Motor neuron (in vitro differentiated cells): ENCODE results near the gene GH1. TPM values are rescaled to one million over a fixed set of nuclear protein-coding genes. Genes with fewer than 3 reads are reported as not detected.
A peak's percentile ranks its signal among the peaks of the same experiment; 100 is the strongest.
"Not testable (repeated sequence)": the region's sequence is repeated elsewhere in the genome, so short reads cannot be mapped to it uniquely, and the experiment has no call there.

Experiments used
- ATAC-seq, 8 experiments: fragments of 200-7000 bp; cut with Tn5 transposase; replicated peaks in 6 of 8; 2 replicates each; pipeline ENCODE4 v1.8.0; 2021; ENCODE audit warnings: mild to moderate bottlenecking in 8 of 8, moderate library complexity in 8 of 8
- H3K27ac ChIP-seq, 2 donors: fragments of 250-450 bp; sonication (Bioruptor Pico); 2 replicates each; pipeline ENCODE4 v1.9.0; 2021; ENCODE audit warnings: antibody characterized with exemption in 2 of 2, mild to moderate bottlenecking in 2 of 2, moderate library complexity in 1 of 2
- H3K4me1 ChIP-seq, 2 donors: fragments of 250-450 bp; sonication (Bioruptor Pico); replicated peaks in 1 of 2; 2 replicates each; pipeline ENCODE4 v1.6.1; 2021; ENCODE audit warnings: antibody characterized with exemption in 2 of 2, mild to moderate bottlenecking in 2 of 2, moderate library complexity in 1 of 2
- H3K4me3 ChIP-seq, 5 donors: fragments of 250-450 bp; sonication (Bioruptor Pico); 2 replicates each; pipeline ENCODE4 v1.9.0; 2021; ENCODE audit warnings: antibody characterized with exemption in 5 of 5, mild to moderate bottlenecking in 5 of 5, moderate library complexity in 4 of 5
- WGBS, 10 experiments: fragments of 450-650 bp; shearing (Covaris generic); methylation state at CpG; one replicate each; pipeline ENCODE4 v1.0.0; 2022; 5-methylcytosine and 5-hydroxymethylcytosine counted together
- in situ Hi-C, 9 experiments: fragments of 400-800 bp; cut with MboI; loops; one replicate each; pipeline ENCODE4 v1.15.0; 2021; ENCODE audit warnings: low sequenced_read_pairs in 9 of 9, low pct_unique_long_range_greater_than_20kb in 2 of 9; ENCODE audit not compliant: unreplicated experiment in 9 of 9
- total RNA-seq, 8 experiments: library from RNA; unstranded; fragments of 300-600 nt; gene quantifications; 2 replicates each; pipeline versions ENCODE4 v1.2.3 to v1.2.4, GENCODE V29; 2022

Gene GH1
- total RNA-seq, 8 experiments from 2014 or later = not detected

GRCh38 chr17:63917646-63918045 lies 993 bp downstream of the GH1 start:
- Histone ChIP-seq H3K27ac (no peak overlapping the region), H3K4me3 (no peak overlapping the region), H3K4me1 (no peaks in the 10 kb centered on the region)
- in situ Hi-C loops = loop anchor here in 6 of 9 experiments (25.0 kb wide), 3 partner anchors 95 to 370 kb away; partner anchors contain the start of genes ERN1 (in 5 of the 6) and ICAM2 (in 1 of the 6)
- 13 to 91% (median 83%) methylated on average over 3 to 6 of the region's 13 CpGs; no CpG with 5 or more reads in 6 of the 10 experiments for WGBS, 10 experiments
- ATAC-seq = no peak

- H3K27ac ChIP-seq, ATAC-seq, H3K4me3 ChIP-seq, H3K4me1 ChIP-seq: not testable (repeated sequence)
- WGBS, 10 experiments = 70 to 100% methylated on average over 2 of the region's 11 CpGs; no CpG with 5 or more reads in 8 of the 10 experiments
- in situ Hi-C loops = loop anchor here in 6 of 9 experiments (25.0 kb wide), 3 partner anchors 95 to 370 kb away; partner anchors contain the start of genes ERN1 (in 5 of the 6) and ICAM2 (in 1 of the 6)
These were observed 1.4 kb downstream of the GH1 start for GRCh38 chr17:63917206-63917605.

- WGBS, 10 experiments = 0 to 60% (median 46%) methylated on average over 1 to 9 of the region's 12 CpGs; no CpG with 5 or more reads in 2 of the 10 experiments
- Histone ChIP-seq H3K4me1 (no peaks in the 10 kb centered on the region), H3K4me3 (no peak overlapping the region), H3K27ac (no peak overlapping the region)
- in situ Hi-C loops = loop anchor here in 6 of 9 experiments (25.0 kb wide), 3 partner anchors 96 to 371 kb away; partner anchors contain the start of genes ERN1 (in 5 of the 6) and ICAM2 (in 1 of the 6)
- ATAC-seq = no peak
These were observed 2.0 kb downstream of the GH1 start for GRCh38 chr17:63916566-63917185.

- not testable (repeated sequence) for ATAC-seq
These were observed 2.9 kb downstream of the GH1 start for GRCh38 chr17:63915753-63916152.

GRCh38 chr17:63914471-63914870 lies 4.2 kb downstream of the GH1 start:
- no peak for ATAC-seq
- in situ Hi-C loops = loop anchor here in 6 of 9 experiments (25.0 kb wide), 3 partner anchors 98 to 373 kb away; partner anchors contain the start of genes ERN1 (in 5 of the 6) and ICAM2 (in 1 of the 6)
- Histone ChIP-seq H3K4me1 (no peaks in the 10 kb centered on the region), H3K27ac (no peak overlapping the region), H3K4me3 (no peak overlapping the region)
- WGBS, 10 experiments = 91 to 100% (median 98%) methylated on average over 1 to 7 of the region's 7 CpGs; no CpG with 5 or more reads in 5 of the 10 experiments

More at GRCh38 chr17:63915753-63916152, 2.9 kb downstream of the GH1 start:
- 8 to 80% (median 72%) methylated on average over 1 to 4 of the region's 10 CpGs; no CpG with 5 or more reads in 7 of the 10 experiments for WGBS, 10 experiments
- not testable (repeated sequence) for H3K4me1 ChIP-seq, H3K4me3 ChIP-seq, H3K27ac ChIP-seq
- in situ Hi-C loops = loop anchor here in 6 of 9 experiments (25.0 kb wide), 3 partner anchors 97 to 372 kb away; partner anchors contain the start of genes ERN1 (in 5 of the 6) and ICAM2 (in 1 of the 6)

GRCh38 chr17:63911657-63912100 lies 7.0 kb downstream of the GH1 start:
- H3K27ac ChIP-seq = no peak overlapping the region
- in situ Hi-C loops = loop anchor here in 6 of 9 experiments (25.0 kb wide), 3 partner anchors 101 to 376 kb away; partner anchors contain the start of genes ERN1 (in 5 of the 6) and ICAM2 (in 1 of the 6)
- 0% methylated on average over 1 of the region's 8 CpGs; no CpG with 5 or more reads in 9 of the 10 experiments for WGBS, 10 experiments
- H3K4me1 ChIP-seq = no peaks in the 10 kb centered on the region
- no peak overlapping the region for H3K4me3 ChIP-seq
- peak in 6 of 8 experiments; percentile 22 to 64 (median 51) for ATAC-seq

- WGBS, 10 experiments = 20 to 80% (median 56%) methylated on average over 1 to 7 of the region's 15 CpGs; no CpG with 5 or more reads in 5 of the 10 experiments
- in situ Hi-C loops = loop anchor here in 6 of 9 experiments (25.0 kb wide), 3 partner anchors 101 to 376 kb away; partner anchors contain the start of genes ERN1 (in 5 of the 6) and ICAM2 (in 1 of the 6)
These were observed 7.5 kb downstream of the GH1 start, which contains the start of gene CSHL1 for GRCh38 chr17:63911041-63911635. TSS of gene CSHL1 (minus strand) at chr17:63911258. CDS start at chr17:63911196, 62 bp downstream.

DNA sequence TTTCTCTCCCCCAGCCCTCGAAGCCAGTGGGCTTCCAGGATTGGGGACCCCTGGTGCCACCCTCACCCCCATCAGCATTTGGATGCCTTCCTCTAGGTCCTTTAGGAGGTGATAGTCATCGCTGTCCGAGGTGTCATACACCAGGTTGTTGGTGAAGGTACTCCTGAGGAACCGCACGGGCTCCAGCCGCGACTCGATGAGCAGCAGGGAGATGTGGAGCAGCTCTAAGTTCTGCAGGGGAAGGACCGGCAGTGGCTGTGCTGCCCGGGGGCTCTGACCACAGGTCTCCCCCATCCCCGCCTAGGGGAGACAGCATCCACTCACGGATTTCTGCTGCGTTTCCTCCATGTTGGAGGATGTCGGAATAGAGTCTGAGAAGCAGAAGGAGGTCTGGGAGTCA lies 8.5 kb downstream of the GH1 start:
- Histone ChIP-seq H3K4me3 (no peak overlapping the region), H3K4me1 (no peaks in the 10 kb centered on the region), H3K27ac (no peak overlapping the region)
- in situ Hi-C loops = loop anchor here in 6 of 9 experiments (25.0 kb wide), 3 partner anchors 102 to 377 kb away; partner anchors contain the start of genes ERN1 (in 5 of the 6) and ICAM2 (in 1 of the 6)
- 14 to 77% (median 61%) methylated on average over 2 to 11 of the region's 14 CpGs; no CpG with 5 or more reads in 4 of the 10 experiments for WGBS, 10 experiments
- ATAC-seq = no peak

More at GRCh38 chr17:63911041-63911635, 7.5 kb downstream of the GH1 start, which contains the start of gene CSHL1:
- Histone ChIP-seq H3K4me3 (no peak within 1 kb of the TSS), H3K27ac (no peak within 1 kb of the TSS), H3K4me1 (no peaks in the 10 kb centered on the region)
- ATAC-seq = no peak

DNA sequence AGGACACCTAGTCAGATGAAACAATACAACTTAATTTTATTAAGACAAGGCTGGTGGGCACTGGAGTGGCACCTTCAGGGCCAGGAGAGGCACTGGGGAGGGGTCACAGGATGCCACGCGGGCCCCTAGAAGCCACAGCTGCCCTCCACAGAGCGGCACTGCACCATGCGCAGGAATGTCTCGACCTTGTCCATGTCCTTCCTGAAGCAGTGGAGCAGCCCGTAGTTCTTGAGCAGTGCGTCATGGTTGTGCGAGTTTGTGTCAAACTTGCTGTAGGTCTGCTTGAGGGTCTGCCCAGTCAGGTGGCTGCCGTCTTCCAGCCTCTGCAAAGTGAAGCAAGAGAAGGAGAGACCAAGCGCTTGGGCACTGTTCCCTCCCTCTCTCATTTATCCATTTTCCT lies 9.1 kb downstream of the GH1 start:
- WGBS, 10 experiments = no CpG with 5 or more reads among the region's 10 CpGs
- not testable (repeated sequence) for ATAC-seq, H3K4me1 ChIP-seq, H3K4me3 ChIP-seq, H3K27ac ChIP-seq
- in situ Hi-C loops = loop anchor here in 6 of 9 experiments (25.0 kb wide), 3 partner anchors 103 to 378 kb away; partner anchors contain the start of genes ERN1 (in 5 of the 6) and ICAM2 (in 1 of the 6)

GRCh38 chr17:63907161-63907778 lies 11.4 kb downstream of the GH1 start:
- peak in 4 of 8 experiments; percentile 40 to 58 (median 50) for ATAC-seq
- WGBS, 10 experiments = 38 to 93% (median 57%) methylated on average over 2 to 7 of the region's 12 CpGs; no CpG with 5 or more reads in 1 of the 10 experiments
- H3K4me3 ChIP-seq, H3K27ac ChIP-seq, H3K4me1 ChIP-seq: not testable (repeated sequence)
- in situ Hi-C loops = loop anchor here in 6 of 9 experiments (25.0 kb wide), 3 partner anchors 105 to 380 kb away; partner anchors contain the start of genes ERN1 (in 5 of the 6) and ICAM2 (in 1 of the 6)

DNA sequence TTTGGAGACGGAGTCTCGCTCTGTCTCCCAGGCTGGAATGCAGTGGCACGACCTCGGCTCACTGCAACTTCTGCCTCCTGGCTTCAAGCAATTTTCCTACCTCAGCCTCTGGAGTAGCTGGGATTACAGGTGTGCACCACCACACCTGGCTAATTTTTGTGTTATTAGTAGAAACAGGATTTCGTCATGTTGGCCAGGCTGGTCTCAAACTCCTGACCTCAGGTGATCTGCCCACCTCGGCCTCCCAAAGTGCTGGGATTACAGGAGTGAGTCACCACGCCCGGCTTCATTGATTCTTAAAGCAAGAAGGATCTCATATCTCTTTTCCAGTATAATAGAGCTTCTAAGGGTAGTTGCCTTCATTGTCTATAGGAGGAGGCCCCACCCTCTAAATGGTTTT lies 13.8 kb downstream of the GH1 start:
- not testable (repeated sequence) for ATAC-seq
- in situ Hi-C loops = loop anchor here in 6 of 9 experiments (25.0 kb wide), 3 partner anchors 108 to 383 kb away; partner anchors contain the start of genes ERN1 (in 5 of the 6) and ICAM2 (in 1 of the 6)
- WGBS, 10 experiments = 70 to 100% (median 86%) methylated on average over 1 to 8 of the region's 8 CpGs; no CpG with 5 or more reads in 2 of the 10 experiments

DNA sequence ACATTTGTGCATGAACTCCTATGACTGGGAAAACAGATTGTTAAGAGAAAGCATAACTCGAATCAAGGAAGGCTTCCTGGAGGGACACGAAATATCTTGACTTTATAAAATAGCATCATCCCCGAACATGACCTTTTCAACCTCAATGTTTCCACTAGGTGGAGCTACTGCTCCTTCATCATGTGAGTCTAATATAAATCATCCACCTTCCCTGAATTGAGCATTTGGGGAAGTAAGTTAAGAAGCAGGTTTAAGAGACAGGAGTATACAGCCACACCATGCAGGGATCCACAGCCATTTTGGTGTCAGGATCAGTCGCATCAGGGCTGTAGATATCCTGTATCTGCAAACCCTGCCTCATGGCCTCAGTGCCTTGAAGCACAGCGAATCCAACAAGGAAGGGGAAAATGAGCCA lies 14.8 kb downstream of the GH1 start:
- not testable (repeated sequence) for H3K4me3 ChIP-seq, H3K4me1 ChIP-seq, H3K27ac ChIP-seq
- peak in 5 of 8 experiments; percentile 22 to 71 (median 60) for ATAC-seq
- WGBS, 10 experiments = 0 to 80% (median 43%) methylated on average over 1 of the region's 5 CpGs; no CpG with 5 or more reads in 6 of the 10 experiments
- in situ Hi-C loops = loop anchor here in 6 of 9 experiments (25.0 kb wide), 3 partner anchors 109 to 384 kb away; partner anchors contain the start of genes ERN1 (in 5 of the 6) and ICAM2 (in 1 of the 6)

More for the DNA sequence above, 13.8 kb downstream of the GH1 start:
- H3K27ac ChIP-seq, H3K4me3 ChIP-seq, H3K4me1 ChIP-seq: not testable (repeated sequence)
